HG02571 (cell line): Measurements from ENCODE around the gene PCDHGA12.

Source experiments
- ATAC-seq: cut with Tn5 transposase; IDR thresholded peaks from one replicate; pipeline ENCODE4 v1.9.1; 2021; ENCODE audit warnings: mild to moderate bottlenecking, moderate library complexity; ENCODE audit not compliant: unreplicated experiment

Gene PCDHGA12

DNA sequence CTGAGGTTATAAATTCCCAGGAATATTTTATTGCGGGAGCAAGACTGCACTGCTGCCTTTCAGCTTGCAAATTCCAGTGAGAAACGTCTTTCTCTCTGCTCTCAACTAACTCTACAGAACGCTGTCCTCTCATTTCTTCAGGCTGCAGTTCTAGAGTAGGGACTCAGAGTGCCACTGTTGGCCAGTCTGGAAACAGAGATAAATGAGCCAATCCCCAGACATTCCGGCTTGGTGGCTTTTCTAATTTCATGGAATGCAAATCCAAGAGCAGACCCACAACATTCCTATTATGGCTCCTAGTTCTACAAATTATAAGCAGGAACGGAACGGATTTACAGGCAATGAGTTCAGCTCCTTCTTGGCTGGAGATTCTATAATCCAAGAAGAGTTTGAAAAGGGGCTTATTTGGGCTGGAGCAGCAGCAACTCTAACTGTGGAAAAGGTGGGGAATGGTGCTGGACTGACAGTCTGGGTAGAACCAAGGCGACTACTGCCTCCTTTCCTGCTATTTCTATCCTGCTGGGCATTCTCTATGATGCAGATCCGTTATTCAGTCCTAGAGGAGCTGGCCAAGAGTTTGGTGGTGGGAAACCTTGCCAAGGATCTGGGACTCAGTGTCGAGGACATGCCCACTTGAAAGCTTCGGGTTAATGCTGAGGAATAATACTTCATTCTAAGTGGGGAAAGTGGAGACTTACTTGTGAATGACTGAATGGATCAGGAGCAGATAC, 9.3 kb downstream of the PCDHGA12 start:
- ATAC-seq = no peak

DNA sequence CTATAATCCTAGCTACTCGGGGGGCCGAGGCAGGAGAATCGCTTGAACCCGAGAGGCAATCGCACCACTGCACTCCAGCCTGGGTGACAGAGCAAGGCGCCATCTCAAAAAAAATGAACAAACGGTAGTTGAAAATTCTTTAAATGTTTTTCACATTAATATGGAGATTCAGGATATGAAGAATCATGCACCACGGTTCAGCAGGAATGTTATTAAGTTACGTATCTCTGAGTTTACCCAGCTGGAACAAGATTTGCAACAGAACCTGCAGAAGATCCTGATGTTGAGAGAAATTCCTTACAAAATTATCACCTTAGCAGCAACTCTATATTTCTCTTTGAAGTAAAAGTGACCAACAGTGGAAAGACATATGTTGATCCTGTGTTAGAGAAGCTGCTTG, 10.0 kb downstream of the PCDHGA12 start:
- no peak for ATAC-seq

DNA sequence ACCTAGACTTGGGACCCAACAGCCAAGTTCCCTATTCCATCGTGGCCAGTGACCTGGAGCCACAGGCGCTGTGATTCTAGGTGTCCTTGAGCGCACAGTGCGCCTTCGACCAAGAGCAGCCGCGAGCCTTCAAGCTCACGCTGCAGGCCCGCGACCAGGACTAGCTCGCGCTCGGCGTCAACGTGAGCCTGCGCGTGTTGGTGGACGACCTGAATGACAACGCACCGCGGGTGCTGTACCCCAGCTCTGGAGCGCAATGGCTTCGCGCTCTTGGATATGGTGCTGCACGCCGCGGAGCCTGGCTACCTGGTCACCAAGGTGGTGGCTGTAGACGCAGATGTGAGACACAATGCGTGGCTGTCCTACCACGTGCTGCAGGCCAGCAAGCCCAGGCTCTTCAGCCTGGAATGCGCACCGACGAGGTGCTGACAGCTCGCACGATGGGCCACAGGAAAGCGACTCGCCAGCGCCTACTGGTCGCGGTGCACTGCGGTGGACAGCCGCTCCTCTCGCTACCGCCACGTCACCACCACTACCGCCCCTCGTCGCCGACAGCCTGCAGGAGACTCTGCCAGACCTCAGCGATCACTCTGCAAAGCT, 11.4 kb downstream of the PCDHGA12 start:
- ATAC-seq = no peak

GRCh38 chr5:141465351-141465750, 35.0 kb downstream of the PCDHGA12 start:
- no peak for ATAC-seq

- peak; percentile 98 for ATAC-seq
These were observed 45.4 kb downstream of the PCDHGA12 start, which contains the start of gene PCDHGC3 for GRCh38 chr5:141475625-141476131. Gene PCDHGC3 (plus strand): TSS chr5:141475966. CDS start chr5:141476117, 151 bp downstream.

DNA sequence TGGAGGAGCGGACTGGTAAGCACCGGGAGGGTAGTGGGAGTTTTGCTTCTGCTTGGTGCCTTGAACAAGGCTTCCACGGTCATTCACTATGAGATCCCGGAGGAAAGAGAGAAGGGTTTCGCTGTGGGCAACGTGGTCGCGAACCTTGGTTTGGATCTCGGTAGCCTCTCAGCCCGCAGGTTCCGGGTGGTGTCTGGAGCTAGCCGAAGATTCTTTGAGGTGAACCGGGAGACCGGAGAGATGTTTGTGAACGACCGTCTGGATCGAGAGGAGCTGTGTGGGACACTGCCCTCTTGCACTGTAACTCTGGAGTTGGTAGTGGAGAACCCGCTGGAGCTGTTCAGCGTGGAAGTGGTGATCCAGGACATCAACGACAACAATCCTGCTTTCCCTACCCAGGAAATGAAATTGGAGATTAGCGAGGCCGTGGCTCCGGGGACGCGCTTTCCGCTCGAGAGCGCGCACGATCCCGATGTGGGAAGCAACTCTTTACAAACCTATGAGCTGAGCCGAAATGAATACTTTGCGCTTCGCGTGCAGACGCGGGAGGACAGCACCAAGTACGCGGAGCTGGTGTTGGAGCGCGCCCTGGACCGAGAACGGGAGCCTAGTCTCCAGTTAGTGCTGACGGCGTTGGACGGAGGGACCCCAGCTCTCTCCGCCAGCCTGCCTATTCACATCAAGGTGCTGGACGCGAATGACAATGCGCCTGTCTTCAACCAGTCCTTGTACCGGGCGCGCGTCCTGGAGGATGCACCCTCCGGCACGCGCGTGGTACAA, 46.0 kb downstream of the PCDHGA12 start:
- ATAC-seq = peak; percentile 26

DNA sequence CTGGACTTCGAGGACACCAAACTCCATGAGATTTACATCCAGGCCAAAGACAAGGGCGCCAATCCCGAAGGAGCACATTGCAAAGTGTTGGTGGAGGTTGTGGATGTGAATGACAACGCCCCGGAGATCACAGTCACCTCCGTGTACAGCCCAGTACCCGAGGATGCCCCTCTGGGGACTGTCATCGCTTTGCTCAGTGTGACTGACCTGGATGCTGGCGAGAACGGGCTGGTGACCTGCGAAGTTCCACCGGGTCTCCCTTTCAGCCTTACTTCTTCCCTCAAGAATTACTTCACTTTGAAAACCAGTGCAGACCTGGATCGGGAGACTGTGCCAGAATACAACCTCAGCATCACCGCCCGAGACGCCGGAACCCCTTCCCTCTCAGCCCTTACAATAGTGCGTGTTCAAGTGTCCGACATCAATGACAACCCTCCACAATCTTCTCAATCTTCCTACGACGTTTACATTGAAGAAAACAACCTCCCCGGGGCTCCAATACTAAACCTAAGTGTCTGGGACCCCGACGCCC, 46.8 kb downstream of the PCDHGA12 start:
- ATAC-seq = no peak

GRCh38 chr5:141477815-141478214, 47.5 kb downstream of the PCDHGA12 start:
- ATAC-seq = no peak

- ATAC-seq = no peak
These were observed 48.1 kb downstream of the PCDHGA12 start for GRCh38 chr5:141478321-141478945.

DNA sequence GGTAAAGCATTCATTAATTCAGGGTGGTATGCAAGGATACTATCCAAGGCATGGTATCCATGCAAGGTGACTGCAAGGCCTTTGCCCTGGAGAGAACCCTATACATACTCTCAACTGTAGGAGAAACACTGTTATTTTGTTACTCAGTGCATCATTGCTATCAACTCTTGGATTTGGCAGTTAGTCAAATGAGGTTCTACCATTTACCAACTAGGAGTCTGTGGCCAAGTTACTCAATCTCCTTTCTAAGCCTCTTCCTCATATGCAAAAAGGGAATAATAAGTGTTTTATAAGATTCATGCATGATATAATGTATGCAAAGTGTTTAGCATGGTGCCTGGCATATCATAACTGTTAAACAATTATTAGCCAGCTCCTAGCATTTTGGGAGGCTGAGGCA, 49.5 kb downstream of the PCDHGA12 start:
- no peak for ATAC-seq
